Muscle of arm (tissue), 12 donors: ENCODE results near the gene ZGLP1. TPM values are rescaled to one million over a fixed set of nuclear protein-coding genes. Genes with fewer than 3 reads are reported as not detected.
"Not testable (repeated sequence)": the region's sequence is repeated elsewhere in the genome, so short reads cannot be mapped to it uniquely, and the experiment has no call there.

ENCODE experiments used
- DNase-seq: peaks from one replicate; pipeline ENCODE4 v3.0.0-alpha.2; 2013
- polyA plus RNA-seq, 12 donors: library from polyadenylated mRNA; unstranded; fragments of 120-200 nt; gene quantifications; one replicate each; pipeline ENCODE4 v1.2.1, GENCODE V29; 2013; ENCODE audit not compliant: insufficient read length in 12 of 12

The ZGLP1 gene
- polyA plus RNA-seq, 12 donors = 1.9 to 4.8 (median 3.5) TPM; not detected in 2

- no peak for DNase-seq
Measured at GRCh38 chr19:10295305-10295846, 14.2 kb downstream of the ZGLP1 start.

GRCh38 chr19:10294368-10294697, 15.3 kb downstream of the ZGLP1 start:
- DNase-seq = no peak

GRCh38 chr19:10293637-10294367, 15.8 kb downstream of the ZGLP1 start:
- no peak for DNase-seq

GRCh38 chr19:10292789-10293636, 16.6 kb downstream of the ZGLP1 start:
- no peak for DNase-seq

- DNase-seq = no peak
Measured at GRCh38 chr19:10292206-10292788, 17.3 kb downstream of the ZGLP1 start.

GRCh38 chr19:10291554-10292205, 17.9 kb downstream of the ZGLP1 start:
- no peak for DNase-seq

GRCh38 chr19:10290876-10291553, 18.6 kb downstream of the ZGLP1 start:
- no peak for DNase-seq

GRCh38 chr19:10290357-10290875, 19.2 kb downstream of the ZGLP1 start:
- DNase-seq = no peak

- DNase-seq = no peak
Measured at GRCh38 chr19:10289836-10290356, 19.7 kb downstream of the ZGLP1 start, which contains the start of gene ICAM5. Gene ICAM5, plus strand, starts transcription at chr19:10289952. Its CDS starts 92 bp downstream, at chr19:10290044.

GRCh38 chr19:10289167-10289835, 20.3 kb downstream of the ZGLP1 start:
- DNase-seq = no peak

- DNase-seq = no peak
Measured at GRCh38 chr19:10288662-10289166, 20.9 kb downstream of the ZGLP1 start.

- DNase-seq = no peak
Measured at GRCh38 chr19:10286803-10287737, 22.5 kb downstream of the ZGLP1 start, which contains the start of gene ICAM4. Gene ICAM4, plus strand, starts transcription at chr19:10286955. Its CDS starts 58 bp downstream, at chr19:10287013.

GRCh38 chr19:10285393-10285792, 24.2 kb downstream of the ZGLP1 start:
- DNase-seq = no peak

- DNase-seq = no peak
Measured at GRCh38 chr19:10284960-10285278, 24.7 kb downstream of the ZGLP1 start.

- DNase-seq = no peak
Measured at GRCh38 chr19:10284065-10284959, 25.3 kb downstream of the ZGLP1 start.

GRCh38 chr19:10283301-10284064, 26.1 kb downstream of the ZGLP1 start:
- no peak for DNase-seq

- DNase-seq = not testable (repeated sequence)
Measured at GRCh38 chr19:10282043-10282442, 27.6 kb downstream of the ZGLP1 start.
